GM23338 (cell line): ENCODE data around the gene C5orf58. TPM values are rescaled to one million over a fixed set of nuclear protein-coding genes. Genes with fewer than 3 reads are reported as not detected.

ENCODE experiments used
- ATAC-seq: fragments of 200-7000 bp; cut with Tn5 transposase; 3 replicates; pipeline ENCODE4 v1.9.1; 2020
- DNase-seq: peaks from one replicate; pipeline ENCODE4 v3.0.0-alpha.2; 2015; ENCODE audit warnings: low spot score
- H2AFZ ChIP-seq: fragments of 200-600 bp; sonication (generic); 2 replicates; pipeline ENCODE4 v1.8.0; 2016; ENCODE audit warnings: antibody characterized with exemption, mild to moderate bottlenecking, moderate library complexity
- H3F3A ChIP-seq: fragments of 200-600 bp; sonication (generic); replicated peaks from 2 replicates; pipeline ENCODE4 v1.8.0; 2017; ENCODE audit warnings: antibody characterized with exemption, mixed run types, low read depth
- H3K27ac ChIP-seq: fragments of 200-600 bp; sonication (generic); 2 replicates; pipeline ENCODE4 v1.6.1; 2016; ENCODE audit warnings: low read depth
- H3K27me3 ChIP-seq: fragments of 200-600 bp; sonication (generic); 2 replicates; pipeline ENCODE4 v1.8.0; 2016; ENCODE audit warnings: mild to moderate bottlenecking, mixed run types, moderate library complexity; ENCODE audit not compliant: insufficient read depth
- H3K36me3 ChIP-seq: fragments of 200-600 bp; sonication (generic); 2 replicates; pipeline ENCODE4 v1.8.0; 2016; ENCODE audit warnings: mild to moderate bottlenecking; ENCODE audit not compliant: insufficient read depth
- H3K4me1 ChIP-seq: fragments of 200-600 bp; sonication (generic); 2 replicates; pipeline ENCODE4 v1.8.0; 2016; ENCODE audit warnings: mild to moderate bottlenecking, moderate library complexity; ENCODE audit not compliant: insufficient read depth
- H3K4me2 ChIP-seq: fragments of 200-600 bp; sonication (generic); 2 replicates; pipeline ENCODE4 v1.7.1; 2017; ENCODE audit warnings: mixed run types
- H3K4me3 ChIP-seq: fragments of 200-600 bp; sonication (generic); 2 replicates; pipeline ENCODE4 v1.6.1; 2016; ENCODE audit warnings: mixed run types
- H3K79me2 ChIP-seq: fragments of 200-600 bp; sonication (generic); replicated peaks from 2 replicates; pipeline ENCODE4 v1.8.0; 2017; ENCODE audit warnings: mild to moderate bottlenecking; ENCODE audit not compliant: insufficient read depth
- H3K9me2 ChIP-seq: fragments of 200-600 bp; sonication (generic); 2 replicates; pipeline ENCODE4 v1.8.0; 2017; ENCODE audit not compliant: insufficient read depth
- H4K20me1 ChIP-seq: fragments of 200-600 bp; sonication (generic); replicated peaks from 2 replicates; pipeline ENCODE4 v1.8.0; 2017; ENCODE audit warnings: mild to moderate bottlenecking; ENCODE audit not compliant: insufficient read depth
- H3K27ac Mint-ChIP-seq: 2 replicates; pipeline ENCODE4 v1.8.0; 2020; ENCODE audit warnings: inconsistent platforms, mild to moderate bottlenecking, moderate library complexity, mixed read lengths
- H3K27me3 Mint-ChIP-seq: 3 replicates; pipeline ENCODE4 v1.8.0; 2022; ENCODE audit warnings: low read depth, mild to moderate bottlenecking, moderate library complexity, mixed read lengths, inconsistent platforms; ENCODE audit not compliant: insufficient read depth, poor library complexity
- H3K36me3 Mint-ChIP-seq: 3 replicates; pipeline ENCODE4 v1.8.0; 2021; ENCODE audit warnings: low read depth, mild to moderate bottlenecking, inconsistent platforms, moderate library complexity, mixed read lengths
- H3K4me1 Mint-ChIP-seq: 3 replicates; pipeline ENCODE4 v1.8.0; 2020; ENCODE audit warnings: mild to moderate bottlenecking, inconsistent platforms, mixed read lengths
- H3K4me3 Mint-ChIP-seq: 3 replicates; pipeline ENCODE4 v1.8.0; 2021; ENCODE audit warnings: moderate library complexity, mild to moderate bottlenecking, inconsistent platforms, mixed read lengths
- H3K9me3 Mint-ChIP-seq: 3 replicates; pipeline ENCODE4 v1.8.0; 2020; ENCODE audit warnings: moderate library complexity, mild to moderate bottlenecking, inconsistent platforms, mixed read lengths
- ETS1 ChIP-seq: IDR thresholded peaks from 2 replicates; pipeline ENCODE4 v1.6.1; 2016; ENCODE audit warnings: antibody characterized with exemption
- NANOG ChIP-seq: IDR thresholded peaks from 2 replicates; pipeline ENCODE4 v1.6.1; 2016; ENCODE audit warnings: antibody characterized with exemption, borderline replicate concordance
- REST ChIP-seq: IDR thresholded peaks from one replicate; pipeline ENCODE4 v1.6.1; 2018; ENCODE audit warnings: antibody characterized with exemption; ENCODE audit not compliant: unreplicated experiment
- STAT1 ChIP-seq: IDR thresholded peaks from one replicate; pipeline ENCODE4 v1.6.1; 2016; ENCODE audit warnings: antibody characterized with exemption; ENCODE audit not compliant: unreplicated experiment
- ZNF114 ChIP-seq: fragments of 250-450 bp; sonication (Bioruptor Pico); IDR thresholded peaks from 2 replicates; pipeline ENCODE4 v1.5.0; 2020; ENCODE audit warnings: mild to moderate bottlenecking, moderate library complexity
- ZNF462 ChIP-seq: fragments of 250-450 bp; sonication (Bioruptor Pico); IDR thresholded peaks from 2 replicates; pipeline ENCODE4 v1.5.0; 2020; ENCODE audit warnings: mild to moderate bottlenecking, moderate library complexity
- polyA plus RNA-seq: library from polyadenylated mRNA; unstranded; fragments of >200 nt; fragmentation: Nextera tagmentation; extraction: Ambion mirVana; gene quantifications from 2 replicates; pipeline ENCODE4 v1.2.1, GENCODE V29; 2016
- total RNA-seq: library from RNA; depleted of rRNA; stranded (reverse); fragments of >200 nt; shearing (Covaris generic); gene quantifications from 2 replicates; pipeline ENCODE4 v1.2.3, GENCODE V29; 2014
- TF ChIP-seq, protein P1 (sequence below), 2 experiments: fragments of 200-600 bp in 1 of 2; sonication (generic) in 1 of 2; conservative IDR thresholded peaks; 2 replicates each; pipeline versions ENCODE4 v1.5.1 to v1.6.1; 2016 to 2017; ENCODE audit warnings: antibody characterized with exemption in 2 of 2, low read depth in 2 of 2, mild to moderate bottlenecking in 2 of 2, moderate library complexity in 1 of 2

Gene C5orf58
- total and polyA plus RNA-seq, 2 experiments from 2014 or later = 1.0 to 9.1 TPM

DNA sequence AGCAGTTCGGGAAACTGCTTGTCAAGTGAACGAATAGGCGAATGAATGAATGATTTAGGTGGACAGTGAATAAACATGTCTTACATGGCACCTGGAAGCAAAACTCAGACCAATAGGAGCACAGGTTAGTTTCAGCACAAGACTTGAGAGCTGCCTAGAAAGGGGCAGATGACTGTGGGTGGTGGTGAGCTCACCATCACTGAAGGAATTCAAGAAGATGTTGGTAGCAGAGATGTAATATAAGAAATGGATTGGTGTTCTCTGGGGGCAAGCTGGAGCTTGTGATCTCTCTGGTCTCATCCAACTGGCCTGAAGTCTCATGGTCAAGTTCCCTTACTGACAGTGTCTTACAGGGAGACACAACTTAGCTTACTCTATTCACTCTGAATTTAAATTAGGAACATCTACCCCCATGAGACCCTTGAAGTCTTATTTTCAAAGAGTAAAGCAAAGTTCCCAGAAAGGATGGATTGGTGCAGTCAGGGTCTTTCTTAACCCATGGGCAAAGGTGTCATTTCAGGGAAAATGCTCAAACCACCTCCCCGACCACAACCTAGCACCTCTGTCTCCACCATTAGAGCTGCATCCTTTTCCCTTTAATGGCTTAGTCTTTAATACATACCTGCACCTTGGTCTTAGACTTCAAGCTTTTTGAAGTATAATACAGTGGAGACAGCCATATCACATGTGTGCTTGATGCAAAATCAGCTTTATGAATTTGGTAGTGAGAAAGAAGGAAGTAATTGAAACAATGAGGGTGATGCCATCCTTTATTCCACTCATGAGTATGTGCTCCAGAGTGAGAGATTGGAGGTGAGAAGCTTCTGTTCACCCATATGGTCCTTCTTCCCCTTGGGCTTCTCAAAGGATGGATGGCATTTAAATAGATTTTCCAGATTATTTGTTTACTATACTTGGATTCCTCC lies 59.7 kb downstream of the C5orf58 start (continued):
- TF ChIP-seq REST = no peak
- TF ChIP-seq ZNF114 (CRISPR knock-in tag) = no peak
- no peak for TF ChIP-seq STAT1
- TF ChIP-seq NANOG = no peak

GRCh38 chr5:170293273-170293672 lies 60.5 kb downstream of the C5orf58 start:
- H3K27me3 Mint-ChIP-seq = peaks cover 20% of the 10 kb centered on the region
- Histone ChIP-seq H3K9me2 (peaks cover 8% of the 10 kb centered on the region; the same call in 1 of the 2 replicates), H3K27ac (no peak overlapping the region), H3F3A (no peaks in the 10 kb centered on the region), H3K79me2 (no peaks in the 10 kb centered on the region), H2AFZ (peak overlapping the region; percentile 38; the same call in 1 of the 2 replicates), H4K20me1 (no peaks in the 10 kb centered on the region), H3K4me1 (no peaks in the 10 kb centered on the region), H3K4me2 (no peak overlapping the region), H3K36me3 (no peaks in the 10 kb centered on the region), H3K27me3 (no peaks in the 10 kb centered on the region), H3K4me3 (no peak overlapping the region)
- peaks cover 16% of the 10 kb centered on the region for H3K36me3 Mint-ChIP-seq
- no peak overlapping the region for H3K4me3 Mint-ChIP-seq
- no peak overlapping the region for H3K27ac Mint-ChIP-seq
- peaks cover 23% of the 10 kb centered on the region for H3K9me3 Mint-ChIP-seq
- TF ChIP-seq ETS1 = no peak
- no peak for TF ChIP-seq ZNF114 (CRISPR knock-in tag)
- no peak for TF ChIP-seq ZNF462 (CRISPR knock-in tag)
- no peak for TF ChIP-seq NANOG
- TF ChIP-seq, protein P1, sequence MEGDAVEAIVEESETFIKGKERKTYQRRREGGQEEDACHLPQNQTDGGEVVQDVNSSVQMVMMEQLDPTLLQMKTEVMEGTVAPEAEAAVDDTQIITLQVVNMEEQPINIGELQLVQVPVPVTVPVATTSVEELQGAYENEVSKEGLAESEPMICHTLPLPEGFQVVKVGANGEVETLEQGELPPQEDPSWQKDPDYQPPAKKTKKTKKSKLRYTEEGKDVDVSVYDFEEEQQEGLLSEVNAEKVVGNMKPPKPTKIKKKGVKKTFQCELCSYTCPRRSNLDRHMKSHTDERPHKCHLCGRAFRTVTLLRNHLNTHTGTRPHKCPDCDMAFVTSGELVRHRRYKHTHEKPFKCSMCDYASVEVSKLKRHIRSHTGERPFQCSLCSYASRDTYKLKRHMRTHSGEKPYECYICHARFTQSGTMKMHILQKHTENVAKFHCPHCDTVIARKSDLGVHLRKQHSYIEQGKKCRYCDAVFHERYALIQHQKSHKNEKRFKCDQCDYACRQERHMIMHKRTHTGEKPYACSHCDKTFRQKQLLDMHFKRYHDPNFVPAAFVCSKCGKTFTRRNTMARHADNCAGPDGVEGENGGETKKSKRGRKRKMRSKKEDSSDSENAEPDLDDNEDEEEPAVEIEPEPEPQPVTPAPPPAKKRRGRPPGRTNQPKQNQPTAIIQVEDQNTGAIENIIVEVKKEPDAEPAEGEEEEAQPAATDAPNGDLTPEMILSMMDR (conservative IDR thresholded peaks at IDR 0.05; ENCODE audit: low read depth in 2 of 2) = 0 out of 4 replicates have a peak, but pooled peaks of 1 of the 2 experiments have one; percentile 19
- no peak for DNase-seq
- peaks cover 2% of the 10 kb centered on the region; the same call in 2 of the 3 replicates for H3K4me1 Mint-ChIP-seq
- ATAC-seq = peak; percentile 62
